Thymus (tissue), 11 donors: Measurements from ENCODE around the gene GARS1. TPM values are rescaled to one million over a fixed set of nuclear protein-coding genes. Genes with fewer than 3 reads are reported as not detected.
A peak's percentile ranks its signal among the peaks of the same experiment; 100 is the strongest.

ENCODE experiments used
- DNase-seq, 9 donors: peaks; one replicate each; pipeline ENCODE4 v3.0.0-alpha.2; 2013; ENCODE audit warnings: low spot score in 9 of 9, low read depth in 6 of 9, missing footprints in 1 of 9
- H3K27ac ChIP-seq, 2 donors: one replicate each; pipeline ENCODE4 v1.5.1; 2013; ENCODE audit warnings: control low read depth in 1 of 2, low read depth in 1 of 2, low read length in 1 of 2, mild to moderate bottlenecking in 1 of 2, moderate library complexity in 1 of 2
- H3K27me3 ChIP-seq, 2 donors: one replicate each; pipeline ENCODE4 v1.5.1; 2013; ENCODE audit warnings: low read length in 1 of 2; ENCODE audit not compliant: control insufficient read depth in 2 of 2, insufficient read depth in 1 of 2
- H3K36me3 ChIP-seq, 2 donors: one replicate each; pipeline ENCODE4 v1.5.1; 2013; ENCODE audit warnings: low read length in 1 of 2, mild to moderate bottlenecking in 1 of 2, moderate library complexity in 1 of 2; ENCODE audit not compliant: control insufficient read depth in 2 of 2, insufficient read depth in 2 of 2
- H3K4me1 ChIP-seq, 2 donors: one replicate each; pipeline ENCODE4 v1.5.1; 2013; ENCODE audit warnings: low read length in 2 of 2; ENCODE audit not compliant: control insufficient read depth in 2 of 2, insufficient read depth in 2 of 2
- H3K4me3 ChIP-seq, 2 donors: one replicate each; pipeline ENCODE4 v1.5.1; 2013; ENCODE audit warnings: low read length in 2 of 2, control low read depth in 1 of 2, mild to moderate bottlenecking in 1 of 2
- H3K9me3 ChIP-seq, 2 donors: one replicate each; pipeline ENCODE4 v1.5.1; 2013; ENCODE audit warnings: low read length in 1 of 2, mild to moderate bottlenecking in 1 of 2; ENCODE audit not compliant: control insufficient read depth in 2 of 2, insufficient read depth in 1 of 2
- WGBS: extraction: QIAGEN DNeasy Blood & Tissue Kit; methylation state at CpG from one replicate; pipeline ENCODE4 v1.1.7; 2013; 5-methylcytosine and 5-hydroxymethylcytosine counted together
- polyA plus RNA-seq: library from polyadenylated mRNA; stranded (reverse); fragments of 200-250 nt; gene quantifications from one replicate; pipeline ENCODE4 v1.2.3, GENCODE V29; 2013
- total RNA-seq: library from RNA; stranded (reverse); fragments of 120-200 nt; gene quantifications from one replicate; pipeline ENCODE4 v1.2.4, GENCODE V29; 2013
- donor health status: healthy.

GARS1 gene
- total and polyA plus RNA-seq, 2 donors: 44.9 to 56.9 TPM

DNA sequence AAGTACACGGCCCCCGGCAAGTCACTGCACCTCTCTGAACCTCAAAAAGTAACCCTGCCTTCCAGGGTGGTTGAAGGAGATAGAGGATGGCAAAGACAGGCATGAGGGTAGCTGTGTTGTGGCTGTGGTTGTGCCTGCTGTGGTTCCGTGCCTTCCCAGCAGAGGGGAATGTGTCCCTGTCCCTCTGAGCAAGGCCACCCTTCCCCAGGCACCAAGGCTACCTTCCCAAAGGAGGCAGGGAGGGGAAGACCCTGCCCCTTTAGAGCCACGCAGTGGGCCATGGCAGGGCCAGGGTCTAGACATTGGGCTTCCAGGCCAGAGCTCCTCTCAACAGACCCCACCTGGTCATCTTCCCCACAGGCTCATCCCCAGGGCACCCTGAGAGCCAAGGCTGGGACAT, 68.7 kb downstream of the GARS1 start:
- WGBS: 83% methylated on average over 4 of the region's 4 CpGs
- Histone ChIP-seq H3K4me3 (no peak overlapping the region), H3K4me1 (no peaks in the 10 kb centered on the region), H3K27me3 (no peaks in the 10 kb centered on the region), H3K9me3 (no peaks in the 10 kb centered on the region), H3K27ac (no peak overlapping the region), H3K36me3 (no peaks in the 10 kb centered on the region)
- DNase-seq: no peak

DNA sequence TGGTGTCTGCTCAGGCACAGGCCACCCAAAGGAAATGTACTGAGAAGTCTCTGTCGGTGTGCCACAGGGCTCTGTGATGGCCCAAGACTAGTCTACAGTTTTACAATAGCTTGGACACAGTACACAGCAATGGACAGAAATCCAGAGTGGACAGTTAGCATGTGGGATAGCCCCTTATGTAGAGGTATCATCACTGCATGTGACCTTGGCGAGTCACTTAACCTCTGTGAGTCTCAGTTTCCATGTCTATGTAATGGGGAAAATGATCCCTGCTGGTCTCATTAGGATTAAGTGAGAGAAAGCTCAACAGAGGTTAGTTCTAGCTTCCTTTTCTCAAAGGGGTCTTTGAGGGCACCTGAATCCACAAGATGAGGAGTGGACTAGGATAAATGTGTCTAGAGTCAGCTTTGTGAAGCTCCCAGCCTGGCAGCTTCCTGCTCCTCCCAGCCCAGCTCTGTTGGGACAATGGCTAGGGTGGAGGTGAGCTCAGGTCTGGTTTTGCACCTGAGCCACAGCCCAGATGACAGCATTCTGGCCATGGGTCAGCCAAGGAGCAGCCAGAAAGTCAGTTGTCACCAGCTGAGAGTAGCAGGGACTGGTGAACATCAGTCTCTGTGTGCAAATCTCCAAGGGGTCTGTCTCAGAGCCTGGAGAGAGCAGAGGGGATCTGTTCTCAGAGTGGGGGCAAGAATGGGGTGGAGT, 69.7 kb downstream of the GARS1 start:
- WGBS: 91% methylated on average over 2 of the region's 2 CpGs
- H3K27ac ChIP-seq: no peak overlapping the region

DNA sequence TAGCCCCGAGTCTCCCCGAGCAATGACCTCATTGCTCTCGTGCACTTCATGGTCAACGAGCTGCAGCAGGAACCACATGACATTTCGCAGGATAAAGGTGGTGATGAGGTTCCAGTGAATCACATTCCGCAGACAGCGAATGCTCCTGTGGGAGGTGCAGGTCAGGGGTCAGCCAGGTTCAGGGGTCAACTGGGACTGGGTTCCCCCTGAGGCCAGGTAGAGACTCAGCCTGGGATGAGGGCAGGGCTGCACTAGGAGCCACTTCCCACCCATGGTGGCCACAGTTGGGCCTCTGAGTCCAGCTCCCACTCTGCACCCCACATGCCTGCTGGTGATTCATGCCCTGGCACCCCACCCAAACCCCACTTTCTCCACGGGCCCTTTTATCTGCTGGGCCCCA, 70.4 kb downstream of the GARS1 start:
- no peak overlapping the region for H3K4me3 ChIP-seq
- WGBS: 88% methylated on average over 8 of the region's 8 CpGs

More for the DNA sequence above, 69.7 kb downstream of the GARS1 start:
- H3K4me3 ChIP-seq: no peak overlapping the region
- no peaks in the 10 kb centered on the region for H3K36me3 ChIP-seq
- no peaks in the 10 kb centered on the region for H3K9me3 ChIP-seq
- no peaks in the 10 kb centered on the region for H3K27me3 ChIP-seq
- H3K4me1 ChIP-seq: no peaks in the 10 kb centered on the region
- no peak for DNase-seq

DNA sequence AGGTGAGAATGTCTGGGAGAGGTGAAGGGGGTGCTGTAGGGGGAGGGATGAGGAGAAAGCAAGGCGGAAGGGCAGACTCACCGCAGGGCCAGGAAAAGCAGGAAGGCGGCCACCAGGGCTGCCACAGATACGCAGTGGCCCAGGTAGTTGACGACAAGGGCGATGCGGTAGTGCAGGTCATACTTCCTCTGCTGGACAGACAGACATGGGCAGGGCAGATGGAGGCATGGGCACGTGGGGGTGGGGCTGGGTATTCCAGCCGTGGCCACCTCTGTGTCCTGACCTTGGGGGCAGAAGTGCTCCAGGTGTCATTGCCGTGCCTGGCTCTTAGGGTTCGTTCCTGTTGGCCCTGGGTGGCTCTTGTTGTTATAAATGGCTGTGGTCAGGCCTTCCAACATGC, 70.8 kb downstream of the GARS1 start:
- Histone ChIP-seq H3K27me3 (no peaks in the 10 kb centered on the region), H3K36me3 (no peaks in the 10 kb centered on the region), H3K9me3 (no peaks in the 10 kb centered on the region), H3K4me3 (no peak overlapping the region), H3K4me1 (no peaks in the 10 kb centered on the region), H3K27ac (no peak overlapping the region)
- no peak for DNase-seq
- WGBS: 89% methylated on average over 11 of the region's 11 CpGs

More for the DNA sequence above, 70.4 kb downstream of the GARS1 start:
- Histone ChIP-seq H3K9me3 (no peaks in the 10 kb centered on the region), H3K27ac (no peak overlapping the region), H3K27me3 (no peaks in the 10 kb centered on the region), H3K4me1 (no peaks in the 10 kb centered on the region), H3K36me3 (no peaks in the 10 kb centered on the region)
- no peak for DNase-seq

DNA sequence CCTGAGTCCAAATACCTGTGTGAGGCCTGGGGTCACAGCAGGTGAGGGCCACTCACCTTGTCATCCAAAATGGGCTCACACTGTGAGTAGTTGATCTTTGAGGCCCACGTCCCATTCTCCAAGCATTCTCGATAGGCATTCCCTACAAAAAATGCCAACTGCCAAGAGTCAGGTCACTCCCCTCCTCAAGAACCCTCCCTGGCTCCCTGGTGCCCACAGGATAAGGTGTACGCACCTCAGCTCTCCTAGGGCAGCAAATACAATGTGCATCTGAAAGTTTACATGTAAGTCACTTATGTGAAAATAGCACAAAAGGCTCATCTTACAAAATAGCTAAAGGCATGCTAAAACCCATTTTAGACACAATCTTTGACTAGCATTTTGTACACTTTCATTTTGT, 72.5 kb downstream of the GARS1 start:
- H3K4me3 ChIP-seq: no peak overlapping the region
- WGBS: 85% methylated on average over 3 of the region's 3 CpGs
- H3K27me3 ChIP-seq: no peaks in the 10 kb centered on the region
- no peaks in the 10 kb centered on the region for H3K4me1 ChIP-seq
- H3K9me3 ChIP-seq: peaks cover 0 to 3% of the 10 kb centered on the region in 2 donors
- no peak overlapping the region for H3K27ac ChIP-seq
- no peaks in the 10 kb centered on the region for H3K36me3 ChIP-seq
- DNase-seq: no peak

DNA sequence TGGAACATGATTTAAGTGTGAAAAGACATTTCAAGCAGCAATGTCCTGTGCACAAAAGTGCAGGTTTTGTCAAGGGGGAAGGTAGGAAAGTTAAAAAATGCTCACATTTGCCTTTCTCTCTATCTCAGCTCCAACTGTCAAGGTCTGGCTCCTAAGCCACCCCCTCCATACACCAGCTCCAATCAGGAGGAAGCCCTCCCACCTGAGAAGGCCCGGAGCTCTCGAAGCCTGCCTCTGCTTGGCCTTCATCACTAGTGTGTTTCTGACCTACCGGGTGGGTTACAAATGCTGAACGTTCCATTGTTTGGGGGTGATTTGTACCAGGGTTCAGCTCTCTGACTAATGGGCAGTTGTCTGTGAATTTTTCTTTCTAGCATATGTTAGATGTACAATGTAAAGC, 73.4 kb downstream of the GARS1 start:
- H3K27me3 ChIP-seq: no peaks in the 10 kb centered on the region
- no peak for DNase-seq
- H3K4me1 ChIP-seq: no peaks in the 10 kb centered on the region
- H3K36me3 ChIP-seq: no peaks in the 10 kb centered on the region
- no peak overlapping the region for H3K27ac ChIP-seq
- no peak overlapping the region for H3K4me3 ChIP-seq
- H3K9me3 ChIP-seq: peaks cover 0 to 3% of the 10 kb centered on the region in 2 donors
- WGBS: 82% methylated on average over 4 of the region's 4 CpGs

DNA sequence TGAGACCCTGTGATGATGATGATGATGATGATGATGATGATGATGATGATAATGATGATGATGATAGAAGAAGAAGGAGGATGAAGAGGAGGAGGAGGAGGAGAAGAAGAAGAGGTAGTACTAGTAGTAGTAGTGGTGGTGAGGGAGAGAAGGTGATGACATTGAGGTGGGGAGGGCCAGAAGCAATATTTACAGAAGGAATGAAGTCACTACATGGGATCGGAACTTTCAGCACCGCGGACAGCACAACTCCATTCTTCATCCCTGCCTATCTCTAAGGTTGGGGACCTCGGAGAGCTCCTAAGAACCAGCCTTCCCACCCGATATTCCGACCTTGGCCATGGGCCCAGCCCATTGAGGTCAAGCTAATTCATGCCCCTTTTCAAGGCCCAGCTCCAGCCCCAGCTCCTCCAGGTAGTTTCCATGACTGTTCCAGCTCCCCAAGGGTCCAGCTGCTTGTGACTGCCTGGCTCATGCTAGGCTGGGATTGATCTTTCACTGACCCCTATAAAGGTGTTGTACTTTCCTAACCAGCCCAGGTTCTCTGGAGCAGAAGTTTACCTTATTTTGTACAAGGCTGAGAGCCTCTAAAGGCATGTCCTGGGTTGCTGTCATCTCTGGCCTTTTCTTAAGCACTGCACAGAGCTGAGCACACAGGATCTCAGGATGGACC, 77.3 kb downstream of the GARS1 start:
- no peak overlapping the region for H3K27ac ChIP-seq
- H3K27me3 ChIP-seq: peaks cover 0 to 5% of the 10 kb centered on the region in 2 donors
- DNase-seq: peak in 8 of 9 donors; percentile 8 to 60 (median 22)
- peaks cover 0 to 3% of the 10 kb centered on the region in 2 donors for H3K9me3 ChIP-seq
- no peaks in the 10 kb centered on the region for H3K36me3 ChIP-seq
- H3K4me3 ChIP-seq: no peak overlapping the region
- WGBS: 7% methylated on average over 6 of the region's 6 CpGs
- H3K4me1 ChIP-seq: no peaks in the 10 kb centered on the region

DNA sequence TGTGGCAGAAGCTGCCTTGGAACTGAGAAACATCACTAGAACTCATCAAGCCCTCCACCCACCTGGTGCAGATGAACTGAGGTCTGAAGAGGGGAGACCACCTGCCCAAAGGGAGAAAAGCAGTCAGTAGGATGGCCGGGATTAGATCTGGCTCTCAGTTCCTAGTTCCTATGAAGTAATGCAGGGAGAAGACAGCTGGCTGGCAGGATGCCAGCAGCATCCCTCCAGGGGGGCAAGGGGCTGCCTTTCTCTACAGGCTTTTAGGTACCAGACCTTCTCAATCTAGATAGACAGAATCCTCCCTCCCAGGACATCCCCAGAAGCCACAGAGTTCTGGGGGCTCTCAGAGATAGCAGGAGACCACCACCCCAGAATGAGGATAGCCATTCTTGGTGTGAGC, 79.7 kb downstream of the GARS1 start:
- Histone ChIP-seq H3K27me3 (peaks cover 0 to 26% of the 10 kb centered on the region in 2 donors), H3K4me3 (no peak overlapping the region), H3K9me3 (peaks cover 0 to 3% of the 10 kb centered on the region in 2 donors), H3K27ac (no peak overlapping the region), H3K36me3 (no peaks in the 10 kb centered on the region), H3K4me1 (no peaks in the 10 kb centered on the region)
- no peak for DNase-seq
- WGBS: 80% methylated on average over 1 of the region's 1 CpG

DNA sequence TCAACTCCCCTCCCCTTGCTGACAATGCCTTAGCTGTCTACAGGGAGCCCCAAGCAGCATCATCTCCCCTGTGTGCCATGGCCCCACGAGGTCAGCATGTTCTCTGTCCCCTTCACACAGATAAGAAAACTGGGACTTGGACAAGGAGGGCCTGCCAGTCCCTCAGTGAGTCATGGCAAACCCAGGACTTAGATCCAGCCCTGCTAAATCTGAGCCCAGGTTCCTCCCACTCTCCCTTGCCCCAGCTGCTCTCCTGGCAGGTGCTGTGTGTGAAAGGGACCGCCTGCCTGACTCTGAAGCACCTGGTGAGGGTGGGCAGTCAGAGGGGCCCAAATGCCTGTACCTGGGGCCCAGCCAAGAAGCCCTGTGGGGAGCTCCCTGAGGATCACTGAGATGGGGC, 80.2 kb downstream of the GARS1 start:
- peaks cover 0 to 3% of the 10 kb centered on the region in 2 donors for H3K9me3 ChIP-seq
- no peaks in the 10 kb centered on the region for H3K36me3 ChIP-seq
- 68% methylated on average over 2 of the region's 2 CpGs for WGBS
- no peak for DNase-seq
- H3K4me3 ChIP-seq: no peak overlapping the region
- H3K27ac ChIP-seq: no peak overlapping the region
- peaks cover 0 to 31% of the 10 kb centered on the region in 2 donors for H3K27me3 ChIP-seq
- no peaks in the 10 kb centered on the region for H3K4me1 ChIP-seq
